Suprapubic skin (tissue), 4 donors: ENCODE data around the gene RAB40C.

Experiments
- CTCF ChIP-seq, 2 donors: fragments of 200-600 bp in 1 of 2; fragments of 450-650 bp in 1 of 2; sonication (generic) in 1 of 2; IDR thresholded peaks; one replicate each; pipeline ENCODE4 v1.5.1; 2016 to 2019; ENCODE audit warnings: antibody characterized with exemption in 2 of 2, mild to moderate bottlenecking in 1 of 2, moderate library complexity in 1 of 2
- EP300 ChIP-seq: sonication (generic); formaldehyde crosslinking; IDR thresholded peaks from one replicate; pipeline ENCODE4 v1.6.1; 2017; ENCODE audit warnings: antibody characterized with exemption
- POLR2A ChIP-seq, 2 donors: fragments of 450-650 bp; IDR thresholded peaks; one replicate each; pipeline ENCODE4 v1.6.1; 2017; ENCODE audit warnings: antibody characterized with exemption in 2 of 2, mild to moderate bottlenecking in 2 of 2, moderate library complexity in 2 of 2
- POLR2AphosphoS5 ChIP-seq, 3 donors: sonication (generic); formaldehyde crosslinking; IDR thresholded peaks; one replicate each; pipeline ENCODE4 v1.6.1; 2017; ENCODE audit warnings: antibody characterized with exemption in 3 of 3

- no peak for TF ChIP-seq EP300
- TF ChIP-seq CTCF (IDR thresholded peaks at IDR 0.05), result no peak
- TF ChIP-seq POLR2AphosphoS5 (IDR thresholded peaks at IDR 0.05), result no peak
- TF ChIP-seq POLR2A (IDR thresholded peaks at IDR 0.05), result no peak
Measured at GRCh38 chr16:554297-554621, 35.6 kb upstream of the RAB40C start.
